ENCODE results near the gene LEKR1. TPM values are rescaled to one million over a fixed set of nuclear protein-coding genes. Genes with fewer than 3 reads are reported as not detected.
"Not testable (repeated sequence)": the region's sequence is repeated elsewhere in the genome, so short reads cannot be mapped to it uniquely, and the experiment has no call there.

LEKR1 gene
- total RNA-seq, 1 donor from 2014 or later = not detected

DNA sequence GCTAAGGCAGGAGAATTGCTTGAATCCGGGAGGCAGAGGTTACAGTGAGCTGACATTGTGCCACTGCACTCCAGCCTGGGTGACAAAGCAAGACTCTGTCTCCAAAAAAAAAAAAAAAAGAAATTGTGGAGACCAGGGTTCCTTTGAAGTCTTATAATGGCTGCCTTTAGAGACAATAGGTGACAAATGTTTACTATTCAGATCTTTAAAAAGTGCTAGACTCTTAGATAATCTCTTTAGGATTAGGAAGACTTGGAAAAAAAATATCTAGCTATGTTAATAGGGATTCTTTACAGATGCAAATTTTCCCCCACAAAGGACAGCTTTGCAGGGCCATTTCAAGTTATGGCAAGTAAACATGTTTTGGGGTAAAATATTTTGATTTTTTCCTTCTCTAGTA, 71.7 kb downstream of the LEKR1 start:
- DNase-seq (ENCODE audit: extremely low read depth, low read depth, low spot score) = not testable (repeated sequence)

- DNase-seq (ENCODE audit: extremely low read depth, low read depth, low spot score) = no peak
Measured at GRCh38 chr3:156898296-156898880, 72.2 kb downstream of the LEKR1 start.

DNA sequence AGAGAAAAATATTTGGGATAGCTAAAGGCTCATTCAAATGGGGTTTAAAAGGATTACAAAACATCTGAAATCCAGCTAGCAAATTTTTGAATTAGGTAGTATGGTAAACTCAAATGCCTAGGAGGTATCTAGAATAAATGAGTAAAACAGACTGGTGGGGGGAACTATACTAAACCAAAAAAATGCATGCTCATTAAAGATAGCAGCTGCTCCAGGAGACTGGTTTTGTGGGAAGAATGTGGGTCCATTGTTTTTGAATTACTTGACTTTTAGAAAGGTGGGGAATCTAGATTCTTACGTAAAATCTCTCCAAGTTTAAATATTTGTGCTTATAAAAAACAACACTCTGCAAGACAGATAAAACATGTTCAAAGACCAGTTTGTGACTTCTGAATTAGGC, 73.8 kb downstream of the LEKR1 start:
- DNase-seq (ENCODE audit: extremely low read depth, low read depth, low spot score) = no peak

DNA sequence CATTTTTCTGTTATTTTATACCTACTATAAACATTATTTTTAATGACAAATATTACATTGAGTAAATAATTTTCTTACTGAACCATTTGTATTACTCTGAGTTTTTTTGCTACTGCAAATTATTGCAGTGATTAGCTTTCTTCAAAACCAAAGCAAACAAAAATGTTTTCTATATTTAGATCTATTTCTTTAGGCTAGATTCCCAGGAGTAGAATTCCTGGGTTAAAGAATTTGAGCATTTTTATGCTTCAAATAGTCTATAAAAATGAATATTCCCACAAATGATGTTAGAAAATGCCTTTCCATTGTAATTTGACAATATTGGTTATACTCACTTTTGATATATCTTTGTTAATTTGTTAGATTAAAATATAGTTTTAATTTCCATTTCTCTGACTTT, 76.8 kb downstream of the LEKR1 start:
- no peak for DNase-seq (ENCODE audit: extremely low read depth, low read depth, low spot score)

GRCh38 chr3:156906275-156906674, 80.1 kb downstream of the LEKR1 start:
- DNase-seq (ENCODE audit: extremely low read depth, low read depth, low spot score) = no peak

- no peak for DNase-seq (ENCODE audit: extremely low read depth, low read depth, low spot score)
Measured at GRCh38 chr3:156908398-156908797, 82.2 kb downstream of the LEKR1 start.

DNA sequence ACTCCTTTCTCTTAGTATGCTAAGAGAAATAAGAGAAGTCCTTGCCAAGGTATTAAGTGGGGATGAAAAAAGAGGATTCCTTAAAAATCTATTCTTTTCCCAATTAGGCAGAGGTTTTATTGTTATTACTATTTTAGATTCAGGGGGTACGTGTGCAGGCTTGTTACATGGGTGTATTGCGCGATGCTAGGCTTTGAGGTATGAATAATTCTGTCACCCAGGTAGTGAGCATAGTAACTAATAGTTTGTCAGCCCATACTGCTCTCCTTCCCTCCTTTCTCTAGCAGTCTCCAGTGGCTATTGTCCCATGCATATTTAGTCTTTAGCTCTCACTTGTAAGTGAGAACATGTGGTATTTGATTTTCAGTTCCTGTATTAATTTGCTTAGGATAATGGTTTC, 83.9 kb downstream of the LEKR1 start:
- DNase-seq (ENCODE audit: extremely low read depth, low read depth, low spot score) = no peak

GRCh38 chr3:156910831-156911230, 84.7 kb downstream of the LEKR1 start:
- DNase-seq (ENCODE audit: extremely low read depth, low read depth, low spot score) = not testable (repeated sequence)

GRCh38 chr3:156914300-156914699, 88.1 kb downstream of the LEKR1 start:
- DNase-seq (ENCODE audit: extremely low read depth, low read depth, low spot score) = not testable (repeated sequence)

GRCh38 chr3:156915372-156915771, 89.2 kb downstream of the LEKR1 start:
- no peak for DNase-seq (ENCODE audit: extremely low read depth, low read depth, low spot score)

GRCh38 chr3:156918746-156919145, 92.6 kb downstream of the LEKR1 start:
- DNase-seq (ENCODE audit: extremely low read depth, low read depth, low spot score) = no peak

GRCh38 chr3:156919818-156920217, 93.7 kb downstream of the LEKR1 start:
- DNase-seq (ENCODE audit: extremely low read depth, low read depth, low spot score) = no peak

DNA sequence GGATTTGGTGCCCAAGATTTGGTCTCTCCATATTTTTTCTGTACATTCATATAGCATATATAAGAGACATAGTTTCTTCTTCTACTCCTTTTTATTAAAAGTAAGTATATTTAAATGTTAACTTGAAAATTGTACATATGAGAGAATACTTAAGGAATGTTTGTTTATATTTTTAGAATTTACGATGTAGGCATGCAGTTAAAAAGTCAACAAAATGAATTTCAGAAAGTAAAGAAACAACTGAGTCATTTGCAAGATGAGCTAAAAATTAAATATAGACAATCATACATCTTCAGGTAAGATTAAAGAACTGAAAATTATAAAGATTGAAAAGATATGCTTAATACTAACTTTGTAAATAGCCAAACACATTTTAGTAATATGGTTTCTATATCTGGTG, 94.2 kb downstream of the LEKR1 start:
- no peak for DNase-seq (ENCODE audit: extremely low read depth, low read depth, low spot score)

DNA sequence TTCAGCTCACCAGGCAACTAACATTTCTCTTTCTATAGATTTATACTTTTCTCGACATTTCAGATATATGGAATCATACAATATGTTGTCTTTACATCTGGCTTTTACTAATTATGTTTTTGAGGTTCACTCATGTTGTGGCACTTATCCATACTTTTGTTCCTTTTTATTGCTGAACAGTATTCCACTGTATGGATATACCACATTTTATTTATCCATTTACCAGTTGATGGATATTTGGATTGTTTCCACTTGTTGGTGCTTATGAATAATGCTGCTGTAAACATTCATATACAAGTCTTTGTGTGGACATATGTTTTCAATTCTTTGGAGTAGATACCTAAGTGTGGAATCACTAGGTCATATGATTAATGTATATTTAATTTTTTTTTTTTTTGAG, 97.2 kb downstream of the LEKR1 start:
- no peak for DNase-seq (ENCODE audit: extremely low read depth, low read depth, low spot score)

DNA sequence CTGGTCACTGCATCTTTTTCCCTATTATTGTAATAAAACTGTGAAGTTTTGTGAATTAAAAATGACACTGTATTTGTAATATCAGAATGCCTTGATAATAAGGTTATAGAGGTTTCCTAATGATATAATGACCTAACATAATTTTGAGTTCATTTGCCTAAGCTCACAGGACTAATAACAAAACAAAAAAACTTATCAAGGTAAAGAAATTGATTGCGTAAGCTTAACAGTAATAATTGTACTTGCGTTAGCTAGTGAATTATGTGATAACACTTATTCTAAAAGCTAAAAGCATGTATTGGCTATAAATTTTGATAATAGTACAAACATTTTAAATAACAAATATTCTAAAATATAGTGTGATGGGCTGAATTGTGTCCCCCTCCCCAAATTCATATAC, 112.6 kb downstream of the LEKR1 start:
- no peak for DNase-seq (ENCODE audit: extremely low read depth, low read depth, low spot score)

DNA sequence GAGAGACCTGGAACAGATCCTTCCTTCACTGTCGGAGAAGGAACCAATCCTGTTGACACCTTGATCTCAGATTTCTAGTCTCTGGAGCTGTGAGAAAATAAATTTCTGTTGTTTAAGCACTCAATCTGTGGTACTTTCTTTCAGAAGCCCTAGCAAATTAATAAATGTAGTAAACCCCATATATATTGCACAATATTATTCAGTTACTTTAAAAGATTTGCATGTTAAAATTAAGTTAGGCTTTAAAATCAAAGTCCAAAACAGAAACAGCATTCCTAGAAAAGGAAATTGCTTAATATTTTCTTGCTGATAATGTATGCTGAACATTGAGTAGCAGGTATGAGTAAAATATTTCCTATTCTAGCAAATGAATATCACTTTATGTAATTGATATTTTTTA, 113.2 kb downstream of the LEKR1 start:
- no peak for DNase-seq (ENCODE audit: extremely low read depth, low read depth, low spot score)

GRCh38 chr3:156941311-156941710, 115.2 kb downstream of the LEKR1 start:
- DNase-seq (ENCODE audit: extremely low read depth, low read depth, low spot score) = no peak

DNA sequence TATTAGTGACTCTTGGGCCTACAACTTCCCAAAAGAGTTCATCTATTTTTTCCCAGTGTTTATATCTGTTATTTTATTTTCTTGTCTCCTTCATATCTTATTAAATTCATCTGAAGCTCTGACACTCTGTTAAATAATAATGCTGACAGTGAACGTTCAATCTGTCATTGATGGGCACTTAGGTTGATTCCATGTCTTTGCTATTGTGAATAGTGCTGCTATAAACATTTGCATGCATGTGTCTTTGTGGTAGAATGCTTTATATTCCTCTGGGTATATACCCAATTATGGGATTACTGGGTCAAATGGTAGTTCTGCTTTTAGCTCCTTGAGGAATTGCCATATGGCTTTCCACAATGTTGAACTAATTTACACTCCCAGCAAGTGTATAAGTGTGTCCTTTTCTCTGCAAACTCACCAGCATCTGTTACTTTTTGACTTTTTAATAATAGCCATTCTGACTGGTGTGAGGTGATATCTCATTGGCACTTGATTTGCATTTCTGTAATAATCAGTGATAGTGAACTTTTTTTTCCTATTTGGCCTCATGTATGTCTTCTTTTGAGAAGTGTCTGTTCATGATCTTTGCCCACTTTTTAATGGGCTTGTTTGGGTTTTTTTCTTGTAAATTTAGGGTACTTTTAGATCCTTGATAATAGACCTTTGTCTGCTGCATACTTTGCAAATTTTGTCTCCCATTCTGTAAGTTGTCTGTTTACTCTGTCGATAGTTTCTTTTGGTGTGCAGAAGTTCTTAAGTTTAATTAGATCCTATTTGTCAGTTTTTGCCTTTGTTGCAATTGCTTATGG, 122.5 kb downstream of the LEKR1 start:
- no peak for DNase-seq (ENCODE audit: extremely low read depth, low read depth, low spot score)

DNA sequence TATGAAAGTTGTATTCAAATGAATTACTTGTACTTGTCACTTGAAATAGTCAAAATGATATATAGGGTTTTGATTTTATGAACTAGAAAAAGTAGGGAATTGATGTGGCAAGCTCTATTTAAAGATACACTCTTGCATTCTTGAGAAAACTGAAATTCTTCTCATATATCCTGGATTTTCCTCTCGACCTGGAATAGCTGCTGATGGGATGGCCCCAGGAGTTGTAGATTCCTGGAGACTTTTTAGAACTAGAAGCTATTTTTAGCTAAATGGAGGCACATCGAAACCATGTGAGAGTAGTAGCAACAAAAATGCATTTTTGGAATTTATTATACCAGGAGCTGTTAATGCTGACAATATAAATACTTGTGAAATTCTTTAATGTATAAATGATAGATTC, 125.9 kb downstream of the LEKR1 start:
- DNase-seq (ENCODE audit: extremely low read depth, low read depth, low spot score) = no peak

- no peak for DNase-seq (ENCODE audit: extremely low read depth, low read depth, low spot score)
Measured at GRCh38 chr3:156957715-156958114, 131.6 kb downstream of the LEKR1 start.

GRCh38 chr3:156963096-156963495, 136.9 kb downstream of the LEKR1 start:
- no peak for DNase-seq (ENCODE audit: extremely low read depth, low read depth, low spot score)

DNA sequence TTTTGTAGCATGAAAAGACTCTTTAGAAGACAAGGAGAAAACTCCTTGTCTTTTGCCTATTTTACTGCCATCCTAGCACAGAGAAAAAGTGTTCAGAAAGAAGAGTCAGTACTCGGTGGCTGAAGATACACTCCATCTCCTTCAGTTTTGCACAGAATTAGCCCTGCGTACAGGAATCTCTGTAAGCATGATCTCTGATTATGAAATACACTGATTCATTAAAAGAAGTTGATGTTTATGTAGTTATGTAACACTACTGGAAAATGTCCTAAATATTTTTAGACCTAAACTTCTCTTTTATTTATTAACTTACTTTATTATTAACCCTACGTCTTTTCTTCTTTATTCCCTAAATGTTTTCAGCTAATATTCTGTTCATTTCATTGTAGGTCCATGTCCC, 138.4 kb downstream of the LEKR1 start:
- no peak for DNase-seq (ENCODE audit: extremely low read depth, low read depth, low spot score)

GRCh38 chr3:156966349-156966748, 140.2 kb downstream of the LEKR1 start:
- not testable (repeated sequence) for DNase-seq (ENCODE audit: extremely low read depth, low read depth, low spot score)
